HG03354 (cell line): Measurements from ENCODE around the gene STAT5A.
A peak's percentile ranks its signal among the peaks of the same experiment; 100 is the strongest.
"Not testable (repeated sequence)": the region's sequence is repeated elsewhere in the genome, so short reads cannot be mapped to it uniquely, and the experiment has no call there.

Experiments used
- ATAC-seq: cut with Tn5 transposase; IDR thresholded peaks from one replicate; pipeline ENCODE4 v1.9.1; 2021; ENCODE audit warnings: mild to moderate bottlenecking; ENCODE audit not compliant: unreplicated experiment, poor library complexity, severe bottlenecking

The STAT5A gene

DNA sequence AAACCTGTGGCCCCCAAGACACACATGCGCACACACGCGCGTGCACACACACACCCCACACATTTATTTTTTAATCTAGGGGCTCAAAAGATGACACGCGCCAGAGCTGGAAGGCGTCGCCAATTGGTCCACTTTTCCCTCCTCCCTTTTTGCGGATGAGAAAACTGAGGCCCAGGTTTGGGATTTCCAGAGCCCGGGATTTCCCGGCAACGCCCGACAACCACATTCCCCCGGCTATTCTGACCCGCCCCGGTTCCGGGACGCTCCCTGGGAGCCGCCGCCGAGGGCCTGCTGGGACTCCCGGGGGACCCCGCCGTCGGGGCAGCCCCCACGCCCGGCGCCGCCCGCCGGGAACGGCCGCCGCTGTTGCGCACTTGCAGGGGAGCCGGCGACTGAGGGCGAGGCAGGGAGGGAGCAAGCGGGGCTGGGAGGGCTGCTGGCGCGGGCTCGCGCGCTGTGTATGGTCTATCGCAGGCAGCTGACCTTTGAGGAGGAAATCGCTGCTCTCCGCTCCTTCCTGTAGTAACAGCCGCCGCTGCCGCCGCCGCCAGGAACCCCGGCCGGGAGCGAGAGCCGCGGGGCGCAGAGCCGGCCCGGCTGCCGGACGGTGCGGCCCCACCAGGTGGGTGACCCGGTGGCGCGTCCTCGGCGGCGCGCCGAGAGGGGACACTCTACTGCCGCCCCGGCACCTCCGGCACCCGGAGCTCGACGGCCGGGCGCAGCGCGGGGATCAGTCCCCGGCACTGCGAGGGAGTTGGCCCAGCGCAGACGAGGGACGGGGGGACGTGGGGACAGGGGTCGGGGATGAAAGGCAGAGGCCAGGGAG, at the start of gene STAT5A:
TSS of gene STAT5A (plus strand) at position 522 of the 826 bp plus-strand sequence. CDS start 914 bp downstream, outside the sequence.
- ATAC-seq: peak; percentile 56

DNA sequence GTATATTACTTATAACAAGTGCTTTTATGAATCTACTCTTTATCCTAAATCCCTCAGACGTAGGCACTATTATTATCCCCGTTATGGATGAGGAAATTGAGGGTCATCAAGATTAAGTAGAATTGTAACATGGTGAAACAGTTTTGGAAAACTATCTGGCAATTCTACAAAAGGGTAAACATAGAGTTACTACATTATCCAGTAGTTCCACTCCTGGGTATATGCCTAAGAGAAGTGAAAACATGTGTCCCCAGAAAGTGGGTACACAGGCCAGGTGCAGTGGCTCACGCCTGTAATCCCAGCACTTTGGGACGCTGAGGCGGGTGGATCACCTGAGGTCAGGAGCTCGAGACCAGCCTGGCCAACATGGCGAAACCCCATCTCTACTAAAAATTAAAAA, 48.7 kb upstream of the STAT5A start:
- not testable (repeated sequence) for ATAC-seq

- ATAC-seq: no peak
These were observed 48.1 kb upstream of the STAT5A start for GRCh38 chr17:42240201-42240600.

- ATAC-seq: not testable (repeated sequence)
These were observed 47.4 kb upstream of the STAT5A start for GRCh38 chr17:42240863-42241262.

DNA sequence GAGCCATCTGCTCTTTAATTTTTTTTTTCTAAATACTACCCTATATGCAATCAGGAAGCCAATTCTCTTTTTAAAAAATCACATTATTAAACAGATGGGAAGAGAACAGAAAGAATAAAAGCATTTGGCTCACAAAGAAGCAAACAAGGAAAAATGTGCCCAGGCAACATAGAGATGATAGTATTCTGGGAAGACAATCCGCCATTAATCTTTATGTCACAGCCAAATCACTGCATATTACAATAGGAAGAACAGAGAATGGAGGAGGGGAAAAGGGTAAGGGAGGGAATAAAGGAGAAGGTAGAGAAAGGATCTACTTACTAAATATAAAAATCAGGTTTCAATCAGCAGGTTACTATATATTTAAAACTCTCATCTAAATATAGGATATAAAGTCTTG, 46.4 kb upstream of the STAT5A start:
- ATAC-seq: no peak

DNA sequence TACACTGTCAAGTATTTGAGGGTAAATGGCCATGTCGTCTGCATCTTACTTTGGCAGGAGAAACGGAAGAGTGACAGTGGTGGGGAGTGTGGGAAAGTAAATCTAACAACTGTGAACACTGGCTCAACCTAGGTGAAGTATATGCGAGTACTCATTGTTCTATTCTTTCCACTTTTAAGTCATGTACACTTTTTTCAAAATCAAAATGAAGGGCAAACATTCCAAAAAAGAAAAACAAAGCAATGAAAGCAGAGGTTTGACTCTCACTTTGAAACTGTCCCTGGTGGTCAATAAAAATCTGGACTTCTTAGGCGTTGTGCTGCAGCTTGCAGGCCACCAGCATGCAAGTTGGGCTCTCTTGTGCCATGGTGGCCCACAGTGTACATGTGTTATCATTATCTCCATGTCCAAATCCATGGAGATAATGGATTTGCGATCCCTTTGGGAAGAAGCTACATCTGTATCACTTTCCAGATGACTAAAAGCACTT, 44.8 kb upstream of the STAT5A start:
- no peak for ATAC-seq

DNA sequence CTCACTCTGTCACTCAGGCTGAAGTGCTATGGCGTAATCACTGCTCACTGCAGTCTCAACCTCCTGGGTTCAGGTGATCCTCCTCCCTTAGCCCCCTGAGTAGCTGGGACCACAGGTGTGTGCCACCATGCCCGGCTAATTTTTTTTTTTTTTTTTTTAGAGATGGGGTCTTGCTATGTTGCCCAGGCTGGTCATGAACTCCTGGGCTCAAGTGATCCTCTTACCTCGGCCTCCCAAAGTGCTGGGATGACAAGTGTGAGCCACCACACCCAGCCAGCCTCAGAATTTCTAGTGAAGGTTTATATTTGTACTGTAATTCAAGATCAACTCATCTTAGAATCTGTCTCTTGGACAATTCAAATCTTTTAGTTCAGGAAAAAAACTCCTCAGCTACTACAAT, 44.2 kb upstream of the STAT5A start:
- not testable (repeated sequence) for ATAC-seq

GRCh38 chr17:42245183-42245582, 43.1 kb upstream of the STAT5A start:
- ATAC-seq: not testable (repeated sequence)

GRCh38 chr17:42246515-42246914, 41.8 kb upstream of the STAT5A start:
- no peak for ATAC-seq

- no peak for ATAC-seq
These were observed 40.6 kb upstream of the STAT5A start for GRCh38 chr17:42247734-42248133.

GRCh38 chr17:42248351-42249179, 39.7 kb upstream of the STAT5A start:
- ATAC-seq: peak; percentile 79

GRCh38 chr17:42249681-42250446, 38.4 kb upstream of the STAT5A start:
- no peak for ATAC-seq

- no peak for ATAC-seq
These were observed 37.2 kb upstream of the STAT5A start for GRCh38 chr17:42251115-42251514.

DNA sequence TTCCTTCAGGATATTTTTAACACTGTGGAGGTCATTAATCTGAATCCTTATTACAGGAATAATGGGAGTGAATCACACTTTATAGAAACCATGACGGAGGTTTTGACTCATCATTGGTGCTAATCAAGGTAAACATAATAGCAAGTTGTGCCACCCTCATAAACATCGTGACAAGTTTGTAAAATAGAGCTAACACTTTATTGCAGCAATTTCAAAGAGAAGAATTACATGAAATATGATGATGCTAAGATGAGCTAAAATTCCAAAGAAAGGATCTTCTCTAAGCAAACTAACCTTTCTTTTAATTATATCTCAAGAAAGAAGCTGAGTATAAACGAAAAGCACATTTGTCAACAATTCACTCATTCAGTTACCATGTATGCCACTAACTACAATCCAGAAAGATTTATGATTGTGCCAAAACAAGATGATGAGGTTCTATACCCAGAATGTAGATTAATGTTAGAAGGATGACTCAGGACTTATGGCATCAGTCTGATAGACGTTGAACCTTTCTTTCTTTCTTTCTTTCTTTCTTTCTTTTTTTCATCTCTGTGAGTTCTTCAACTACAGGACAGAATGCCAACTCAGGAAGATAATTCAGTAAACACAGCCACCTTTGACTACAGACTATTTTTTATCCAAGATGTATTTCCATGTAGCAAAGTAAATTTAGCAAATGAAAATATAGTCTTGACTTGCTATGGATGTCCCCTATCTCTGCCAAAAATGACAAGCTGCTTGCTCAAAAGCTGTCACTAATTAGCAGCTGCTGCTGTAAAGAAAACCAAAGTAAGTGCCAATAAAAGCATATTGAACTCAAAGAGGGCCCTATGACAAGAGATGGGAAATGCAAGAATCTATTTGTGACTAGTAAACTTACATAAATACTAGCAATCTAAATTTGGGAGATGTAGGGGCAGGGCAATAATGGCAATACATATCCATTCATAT, 35.4 kb upstream of the STAT5A start:
- ATAC-seq: no peak

- ATAC-seq: no peak
These were observed 34.7 kb upstream of the STAT5A start for GRCh38 chr17:42253578-42253977.

DNA sequence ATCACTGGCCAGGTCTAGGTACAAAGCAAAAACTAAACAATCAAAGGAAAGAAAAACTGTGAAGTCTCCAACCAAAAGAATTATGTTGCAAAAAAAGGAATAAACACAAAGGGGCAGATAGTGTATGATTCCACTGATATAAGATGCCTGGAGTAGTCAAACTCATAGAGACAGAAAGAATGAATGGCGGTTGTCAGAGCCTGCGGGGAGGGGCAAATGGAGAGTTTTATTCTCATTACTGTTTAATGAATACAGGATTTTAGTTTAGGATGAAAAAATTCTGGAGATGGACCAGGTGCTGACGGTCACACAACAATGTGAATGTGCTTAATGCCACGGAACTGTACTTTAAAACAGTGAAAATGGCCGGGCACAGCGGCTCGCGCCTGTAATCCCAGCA, 32.9 kb upstream of the STAT5A start:
- ATAC-seq: no peak

DNA sequence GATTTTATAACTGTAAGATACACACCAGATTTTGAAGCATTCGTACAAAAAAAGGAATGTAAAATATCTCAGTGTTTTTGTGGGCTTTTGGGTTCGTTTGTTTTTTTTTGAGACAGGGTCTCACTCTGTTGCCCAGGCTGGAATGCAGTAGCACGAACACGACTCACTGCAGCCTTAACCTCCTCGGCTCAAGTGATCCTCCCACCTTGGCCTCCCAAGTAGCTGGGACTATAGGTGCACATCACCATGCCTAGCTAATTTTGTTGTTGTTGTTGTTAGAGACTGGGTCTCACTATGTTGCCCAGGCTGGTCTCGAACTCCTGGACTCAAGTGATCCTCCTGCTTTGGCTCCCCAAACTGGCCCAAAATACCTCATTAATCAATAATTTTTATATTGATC, 28.0 kb upstream of the STAT5A start:
- ATAC-seq: no peak

DNA sequence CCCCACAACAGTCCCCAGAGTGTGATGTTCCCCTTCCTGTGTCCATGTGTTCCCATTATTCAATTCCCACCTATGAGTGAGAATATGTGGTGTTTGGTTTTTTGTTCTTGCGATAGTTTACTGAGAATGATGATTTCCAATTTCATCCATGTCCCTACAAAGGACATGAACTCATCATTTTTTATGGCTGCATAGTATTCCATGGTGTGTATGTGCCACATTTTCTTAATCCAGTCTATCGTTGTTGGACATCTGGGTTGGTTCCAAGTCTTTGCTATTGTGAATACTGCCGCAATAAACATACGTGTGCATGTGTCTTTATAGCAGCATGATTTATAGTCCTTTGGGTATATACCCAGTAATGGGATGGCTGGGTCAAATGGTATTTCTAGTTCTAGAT, 23.9 kb upstream of the STAT5A start:
- ATAC-seq: not testable (repeated sequence)

- ATAC-seq: no peak
These were observed 21.8 kb upstream of the STAT5A start for GRCh38 chr17:42266462-42266861.
